Measurements from ENCODE around the gene PBX4.

DNA sequence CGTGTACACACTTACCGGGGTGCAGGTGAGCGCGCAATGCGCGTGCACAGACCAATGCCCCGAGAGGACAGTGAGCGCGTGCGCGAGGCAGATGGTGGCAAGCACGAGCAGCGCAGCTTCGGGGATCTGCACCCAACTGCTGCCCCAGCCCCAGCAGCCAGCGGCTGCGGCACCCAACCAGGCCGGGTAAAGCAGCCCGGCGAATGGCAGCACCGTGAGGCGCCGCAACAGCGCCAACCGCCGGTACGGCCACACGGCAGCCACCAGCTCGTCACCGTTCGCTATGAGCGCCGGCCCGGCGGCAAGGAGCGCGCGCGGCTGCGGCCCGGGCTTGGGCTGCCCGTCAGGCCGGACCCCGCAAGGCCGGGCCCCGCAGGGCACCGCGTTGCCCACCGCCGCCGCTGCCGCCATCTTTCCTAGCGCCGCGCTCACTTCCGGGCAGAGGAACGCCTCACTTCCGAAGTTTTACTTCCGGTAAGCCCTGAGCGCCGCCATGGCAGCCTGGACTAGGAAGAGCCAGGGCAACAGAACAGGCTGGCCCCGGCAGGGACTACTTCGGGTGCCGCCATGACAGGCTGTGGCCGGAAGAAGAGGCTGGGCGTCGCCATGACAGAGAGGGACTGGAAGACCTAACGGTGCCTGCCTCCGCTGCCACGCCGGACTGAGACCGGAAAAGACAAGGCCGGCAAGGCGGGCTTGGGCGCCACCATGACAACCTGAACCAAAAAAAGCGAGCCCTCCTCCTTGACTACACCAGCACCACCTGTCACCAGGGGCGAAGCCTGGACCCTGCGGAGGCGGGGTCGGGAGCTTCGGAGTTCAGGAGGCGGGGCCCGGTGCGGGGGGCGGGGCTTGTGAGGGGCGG is 45.0 kb upstream of the PBX4 start, which contains the start of gene ATP13A1:
- TF ChIP-seq, protein P1, sequence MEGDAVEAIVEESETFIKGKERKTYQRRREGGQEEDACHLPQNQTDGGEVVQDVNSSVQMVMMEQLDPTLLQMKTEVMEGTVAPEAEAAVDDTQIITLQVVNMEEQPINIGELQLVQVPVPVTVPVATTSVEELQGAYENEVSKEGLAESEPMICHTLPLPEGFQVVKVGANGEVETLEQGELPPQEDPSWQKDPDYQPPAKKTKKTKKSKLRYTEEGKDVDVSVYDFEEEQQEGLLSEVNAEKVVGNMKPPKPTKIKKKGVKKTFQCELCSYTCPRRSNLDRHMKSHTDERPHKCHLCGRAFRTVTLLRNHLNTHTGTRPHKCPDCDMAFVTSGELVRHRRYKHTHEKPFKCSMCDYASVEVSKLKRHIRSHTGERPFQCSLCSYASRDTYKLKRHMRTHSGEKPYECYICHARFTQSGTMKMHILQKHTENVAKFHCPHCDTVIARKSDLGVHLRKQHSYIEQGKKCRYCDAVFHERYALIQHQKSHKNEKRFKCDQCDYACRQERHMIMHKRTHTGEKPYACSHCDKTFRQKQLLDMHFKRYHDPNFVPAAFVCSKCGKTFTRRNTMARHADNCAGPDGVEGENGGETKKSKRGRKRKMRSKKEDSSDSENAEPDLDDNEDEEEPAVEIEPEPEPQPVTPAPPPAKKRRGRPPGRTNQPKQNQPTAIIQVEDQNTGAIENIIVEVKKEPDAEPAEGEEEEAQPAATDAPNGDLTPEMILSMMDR (conservative IDR thresholded peaks at IDR 0.05; ENCODE audit: low read length): peak; percentile 49
- TF ChIP-seq EZH2phosphoT487 (IDR thresholded peaks at IDR 0.05; ENCODE audit: borderline replicate concordance, low read depth, low read length): no peak
